PC-3 (cell line): ENCODE results near the gene LRRC7. TPM values are rescaled to one million over a fixed set of nuclear protein-coding genes. Genes with fewer than 3 reads are reported as not detected.

Source experiments
- ATAC-seq: fragments of 200-7000 bp; cut with Tn5 transposase; 2 replicates; pipeline ENCODE4 v1.9.1; 2020; ENCODE audit warnings: mild to moderate bottlenecking, moderate library complexity
- BruUV-seq: library from RNA; stranded (reverse); fragments of 400-500 nt; replicated peaks from 2 replicates; lab custom pipeline; 2021; lab: Mats Ljungman, UMichigan
- CTCF ChIA-PET: fragments of 300-600 bp; sonication (Branson Sonifier 250); formaldehyde crosslinking; loops from one replicate; lab custom pipeline; 2022; ENCODE audit warnings: antibody characterized with exemption; lab: Charles Lee
- POLR2A ChIA-PET: fragments of 300-600 bp; sonication (Branson Sonifier 250); formaldehyde crosslinking; loops from one replicate; lab custom pipeline; 2022; ENCODE audit warnings: antibody characterized with exemption; ENCODE audit not compliant: unreplicated experiment; lab: Charles Lee
- DNase-seq: peaks from one replicate; pipeline ENCODE4 v3.0.0-alpha.2; 2015
- H2AFZ ChIP-seq: fragments of 300-600 bp; sonication (generic); 2 replicates; pipeline ENCODE4 v1.6.0; 2016; ENCODE audit warnings: antibody characterized with exemption, low read length
- H3F3A ChIP-seq: fragments of 300-600 bp; sonication (generic); one replicate; pipeline ENCODE4 v1.6.0; 2017; ENCODE audit warnings: antibody characterized with exemption, low read length, control low read depth, mild to moderate bottlenecking; ENCODE audit not compliant: unreplicated experiment
- H3K27ac ChIP-seq: fragments of 300-600 bp; sonication (generic); 2 replicates; pipeline ENCODE4 v1.5.1; 2016; ENCODE audit warnings: mild to moderate bottlenecking, low read length
- H3K27me3 ChIP-seq: fragments of 300-600 bp; sonication (generic); 2 replicates; pipeline ENCODE4 v1.6.1; 2016; ENCODE audit warnings: low read length, mixed read lengths
- H3K36me3 ChIP-seq: fragments of 300-600 bp; sonication (generic); 2 replicates; pipeline ENCODE4 v1.6.1; 2016; ENCODE audit warnings: low read depth, mixed run types, low read length, mixed read lengths
- H3K4me1 ChIP-seq: fragments of 300-600 bp; sonication (generic); 2 replicates; pipeline ENCODE4 v1.5.1; 2016; ENCODE audit warnings: low read length; ENCODE audit not compliant: insufficient read depth
- H3K4me2 ChIP-seq: fragments of 300-600 bp; sonication (generic); 2 replicates; pipeline ENCODE4 v1.6.0; 2016; ENCODE audit warnings: low read length
- H3K4me3 ChIP-seq: fragments of 300-600 bp; sonication (generic); 2 replicates; pipeline ENCODE4 v1.5.1; 2016; ENCODE audit warnings: mild to moderate bottlenecking, low read length, mixed read lengths
- H3K79me2 ChIP-seq: fragments of 300-600 bp; sonication (generic); 2 replicates; pipeline ENCODE4 v1.6.1; 2017; ENCODE audit warnings: low read length, mixed read lengths
- H3K9ac ChIP-seq: fragments of 300-600 bp; sonication (generic); 2 replicates; pipeline ENCODE4 v1.6.0; 2016; ENCODE audit warnings: mild to moderate bottlenecking, low read length
- H3K9me2 ChIP-seq: fragments of 300-600 bp; sonication (generic); replicated peaks from 2 replicates; pipeline ENCODE4 v1.6.1; 2016; ENCODE audit warnings: mixed run types, low read length, mixed read lengths
- H3K9me3 ChIP-seq: fragments of 300-600 bp; sonication (generic); 2 replicates; pipeline ENCODE4 v1.6.1; 2016; ENCODE audit warnings: low read length, mixed read lengths
- H4K20me1 ChIP-seq: fragments of 300-600 bp; sonication (generic); 2 replicates; pipeline ENCODE4 v1.6.1; 2016; ENCODE audit warnings: low read length, mixed read lengths
- EZH2 ChIP-seq: fragments of 300-600 bp; sonication (generic); IDR thresholded peaks from one replicate; pipeline ENCODE4 v1.6.1; 2017; ENCODE audit warnings: antibody characterized with exemption, mild to moderate bottlenecking, low read length; ENCODE audit not compliant: unreplicated experiment
- EZH2phosphoT487 ChIP-seq: fragments of 300-600 bp; sonication (generic); IDR thresholded peaks from 2 replicates; pipeline ENCODE4 v1.6.1; 2018; ENCODE audit warnings: mild to moderate bottlenecking, antibody characterized with exemption, low read length, borderline replicate concordance
- intact Hi-C: fragments of 100-400 bp; cut with micrococcal nuclease; formaldehyde crosslinking; loops from 2 replicates; pipeline ENCODE4 v1.9.0; 2023
- total RNA-seq: library from RNA; depleted of rRNA; stranded (reverse); fragments of >200 nt; gene quantifications from 2 replicates; pipeline ENCODE4 v1.2.3, GENCODE V29; 2014
- TF ChIP-seq, protein P1 (sequence below): fragments of 300-600 bp; sonication (generic); conservative IDR thresholded peaks from 2 replicates; pipeline ENCODE4 v1.5.1; 2017; ENCODE audit warnings: antibody characterized with exemption, low read depth, mild to moderate bottlenecking, low read length

LRRC7 gene
- total RNA-seq, 1 experiment from 2014 or later = 0.04 TPM

DNA sequence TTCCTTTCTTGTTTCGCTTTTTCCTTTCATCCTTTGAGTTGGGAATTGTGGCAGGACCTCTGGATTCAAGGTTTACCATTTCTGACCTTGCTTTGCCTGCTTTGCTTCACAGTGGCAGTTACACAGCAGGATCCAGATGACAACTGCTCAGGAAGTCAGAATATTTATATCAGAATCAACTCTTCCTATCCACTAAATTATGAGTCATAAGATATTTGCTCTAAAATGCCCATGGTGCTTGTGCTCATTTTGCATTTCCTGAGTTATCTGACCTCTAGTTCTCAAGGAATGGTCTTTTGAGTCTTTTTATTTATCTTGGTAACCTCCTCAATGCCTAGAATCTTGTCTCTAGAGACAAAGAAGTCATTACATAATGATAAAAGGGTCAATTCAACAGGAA is 290.8 kb downstream of the LRRC7 start:
- H4K20me1 ChIP-seq = no peaks in the 10 kb centered on the region
- BruUV-seq = no TSS peak
- H3K9ac ChIP-seq = no peak overlapping the region
- H2AFZ ChIP-seq = no peak overlapping the region
- H3K79me2 ChIP-seq = no peaks in the 10 kb centered on the region
- H3K9me2 ChIP-seq = no peaks in the 10 kb centered on the region
- H3K36me3 ChIP-seq = no peaks in the 10 kb centered on the region
- POLR2A ChIA-PET = no interaction called here
- CTCF ChIA-PET = no interaction called here
- H3F3A ChIP-seq = no peaks in the 10 kb centered on the region
- H3K27ac ChIP-seq = no peak overlapping the region
- ATAC-seq = no peak
- TF ChIP-seq EZH2phosphoT487 (no peak), EZH2 (no peak)
- TF ChIP-seq, protein P1, sequence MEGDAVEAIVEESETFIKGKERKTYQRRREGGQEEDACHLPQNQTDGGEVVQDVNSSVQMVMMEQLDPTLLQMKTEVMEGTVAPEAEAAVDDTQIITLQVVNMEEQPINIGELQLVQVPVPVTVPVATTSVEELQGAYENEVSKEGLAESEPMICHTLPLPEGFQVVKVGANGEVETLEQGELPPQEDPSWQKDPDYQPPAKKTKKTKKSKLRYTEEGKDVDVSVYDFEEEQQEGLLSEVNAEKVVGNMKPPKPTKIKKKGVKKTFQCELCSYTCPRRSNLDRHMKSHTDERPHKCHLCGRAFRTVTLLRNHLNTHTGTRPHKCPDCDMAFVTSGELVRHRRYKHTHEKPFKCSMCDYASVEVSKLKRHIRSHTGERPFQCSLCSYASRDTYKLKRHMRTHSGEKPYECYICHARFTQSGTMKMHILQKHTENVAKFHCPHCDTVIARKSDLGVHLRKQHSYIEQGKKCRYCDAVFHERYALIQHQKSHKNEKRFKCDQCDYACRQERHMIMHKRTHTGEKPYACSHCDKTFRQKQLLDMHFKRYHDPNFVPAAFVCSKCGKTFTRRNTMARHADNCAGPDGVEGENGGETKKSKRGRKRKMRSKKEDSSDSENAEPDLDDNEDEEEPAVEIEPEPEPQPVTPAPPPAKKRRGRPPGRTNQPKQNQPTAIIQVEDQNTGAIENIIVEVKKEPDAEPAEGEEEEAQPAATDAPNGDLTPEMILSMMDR = no peak
- H3K4me2 ChIP-seq = no peak overlapping the region
- intact Hi-C loops = no loop called here
- no peak overlapping the region for H3K4me3 ChIP-seq
- H3K4me1 ChIP-seq = no peaks in the 10 kb centered on the region
- H3K9me3 ChIP-seq = no peaks in the 10 kb centered on the region
- no peaks in the 10 kb centered on the region for H3K27me3 ChIP-seq
- no peak for DNase-seq

DNA sequence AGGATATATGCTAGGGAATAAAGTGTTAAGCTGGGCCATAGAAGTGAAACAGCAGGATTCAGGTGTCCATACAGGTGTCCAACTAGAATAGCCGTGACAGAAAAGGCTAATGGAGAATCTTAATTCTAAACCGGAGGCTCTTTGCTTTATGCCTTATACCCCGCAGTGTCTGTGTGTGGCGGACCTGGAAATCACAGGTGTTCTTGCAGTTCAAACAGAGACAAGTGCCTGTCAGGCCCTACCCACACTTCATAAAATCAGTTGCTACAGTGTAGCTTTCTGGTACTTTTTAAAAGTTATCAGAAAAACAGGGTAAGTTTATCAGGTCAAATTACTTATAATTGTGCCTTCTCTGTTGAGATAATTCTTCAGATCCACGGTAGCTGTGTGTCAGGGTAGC is 293.9 kb downstream of the LRRC7 start:
- 0 out of 2 replicates have a peak, but pooled peaks cover 4% of the 10 kb centered on the region for H3K27me3 ChIP-seq
- H3K9me3 ChIP-seq = no peaks in the 10 kb centered on the region
- H3K36me3 ChIP-seq = no peaks in the 10 kb centered on the region
- H3K4me1 ChIP-seq = no peaks in the 10 kb centered on the region
- POLR2A ChIA-PET = no interaction called here
- H3K79me2 ChIP-seq = no peaks in the 10 kb centered on the region
- no peak for TF ChIP-seq EZH2
- TF ChIP-seq, protein P1 = no peak
- no peak overlapping the region for H3K27ac ChIP-seq
- no peak overlapping the region for H3K4me2 ChIP-seq
- no peaks in the 10 kb centered on the region for H4K20me1 ChIP-seq
- no TSS peak for BruUV-seq
- intact Hi-C loops = no loop called here
- H3K9ac ChIP-seq = no peak overlapping the region
- no peaks in the 10 kb centered on the region for H3K9me2 ChIP-seq
- H3F3A ChIP-seq = no peaks in the 10 kb centered on the region
- no peak for ATAC-seq
- CTCF ChIA-PET = no interaction called here
- H2AFZ ChIP-seq = no peak overlapping the region
- H3K4me3 ChIP-seq = no peak overlapping the region
- DNase-seq = no peak

DNA sequence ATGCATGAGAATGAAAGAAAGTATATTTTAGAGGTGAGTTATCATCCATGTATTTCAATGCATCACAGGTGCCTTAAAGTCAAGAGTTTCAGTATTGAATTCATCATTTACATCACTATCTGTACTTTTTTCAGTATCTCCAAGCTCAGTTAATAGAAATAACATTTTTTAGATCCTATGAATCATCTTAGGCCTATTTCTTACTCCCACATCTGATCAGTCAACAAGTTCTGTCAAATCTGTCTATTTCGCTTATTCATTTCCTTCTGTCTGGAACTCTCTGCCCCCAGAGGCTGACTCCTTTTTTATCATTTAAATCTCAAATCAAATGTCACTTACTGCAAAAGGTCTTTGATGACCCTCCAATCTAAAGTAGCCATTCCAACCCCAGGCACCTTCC is 295.2 kb downstream of the LRRC7 start:
- no peaks in the 10 kb centered on the region for H4K20me1 ChIP-seq
- no peaks in the 10 kb centered on the region for H3K36me3 ChIP-seq
- no peak overlapping the region for H3K9ac ChIP-seq
- DNase-seq (no peak), ATAC-seq (no peak)
- H3K9me3 ChIP-seq = no peaks in the 10 kb centered on the region
- no TSS peak for BruUV-seq
- H3K4me3 ChIP-seq = no peak overlapping the region
- TF ChIP-seq EZH2 = no peak
- no peak overlapping the region for H2AFZ ChIP-seq
- H3K79me2 ChIP-seq = no peaks in the 10 kb centered on the region
- intact Hi-C loops = no loop called here
- H3K27me3 ChIP-seq = 0 out of 2 replicates have a peak, but pooled peaks cover 4% of the 10 kb centered on the region
- POLR2A ChIA-PET = no interaction called here
- CTCF ChIA-PET = no interaction called here
- H3F3A ChIP-seq = no peaks in the 10 kb centered on the region
- H3K9me2 ChIP-seq = no peaks in the 10 kb centered on the region
- no peak overlapping the region for H3K27ac ChIP-seq
- H3K4me1 ChIP-seq = no peaks in the 10 kb centered on the region
- no peak overlapping the region for H3K4me2 ChIP-seq
